ENCODE results near the gene IL1R2.
"Not testable (repeated sequence)": the region's sequence is repeated elsewhere in the genome, so short reads cannot be mapped to it uniquely, and the experiment has no call there.

The IL1R2 gene

GRCh38 chr2:102066554-102066953 is 74.8 kb downstream of the IL1R2 start:
- H3K4me3 ChIP-seq (ENCODE audit: low read depth, low read length) = no peak overlapping the region
- TF ChIP-seq, protein P1, sequence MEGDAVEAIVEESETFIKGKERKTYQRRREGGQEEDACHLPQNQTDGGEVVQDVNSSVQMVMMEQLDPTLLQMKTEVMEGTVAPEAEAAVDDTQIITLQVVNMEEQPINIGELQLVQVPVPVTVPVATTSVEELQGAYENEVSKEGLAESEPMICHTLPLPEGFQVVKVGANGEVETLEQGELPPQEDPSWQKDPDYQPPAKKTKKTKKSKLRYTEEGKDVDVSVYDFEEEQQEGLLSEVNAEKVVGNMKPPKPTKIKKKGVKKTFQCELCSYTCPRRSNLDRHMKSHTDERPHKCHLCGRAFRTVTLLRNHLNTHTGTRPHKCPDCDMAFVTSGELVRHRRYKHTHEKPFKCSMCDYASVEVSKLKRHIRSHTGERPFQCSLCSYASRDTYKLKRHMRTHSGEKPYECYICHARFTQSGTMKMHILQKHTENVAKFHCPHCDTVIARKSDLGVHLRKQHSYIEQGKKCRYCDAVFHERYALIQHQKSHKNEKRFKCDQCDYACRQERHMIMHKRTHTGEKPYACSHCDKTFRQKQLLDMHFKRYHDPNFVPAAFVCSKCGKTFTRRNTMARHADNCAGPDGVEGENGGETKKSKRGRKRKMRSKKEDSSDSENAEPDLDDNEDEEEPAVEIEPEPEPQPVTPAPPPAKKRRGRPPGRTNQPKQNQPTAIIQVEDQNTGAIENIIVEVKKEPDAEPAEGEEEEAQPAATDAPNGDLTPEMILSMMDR (IDR thresholded peaks at IDR 0.05; ENCODE audit: insufficient read depth, low read depth, low read length, missing control alignments) = no peak
- no peak for DNase-seq (ENCODE audit: low read depth)

DNA sequence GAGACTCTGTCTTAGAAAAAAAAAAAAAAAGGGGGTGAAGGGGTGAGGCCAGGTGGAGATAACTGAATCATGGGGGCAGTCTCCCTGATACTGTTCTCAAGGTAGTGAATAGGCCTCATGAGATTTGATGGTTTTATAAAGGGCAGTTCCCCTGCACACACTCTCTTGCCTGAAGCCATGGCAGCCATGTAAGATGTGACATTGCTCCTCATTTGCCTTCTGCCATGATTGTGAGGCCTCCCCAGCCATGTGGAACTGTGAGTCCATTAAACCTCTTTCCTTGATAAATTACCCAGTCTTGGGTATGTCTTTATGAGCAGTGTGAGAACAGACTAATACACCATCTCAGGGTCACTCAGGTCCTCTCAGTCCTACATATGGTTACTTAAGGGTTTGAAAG is 76.4 kb downstream of the IL1R2 start:
- not testable (repeated sequence) for DNase-seq (ENCODE audit: low read depth)

GRCh38 chr2:102069311-102069974 is 77.7 kb downstream of the IL1R2 start:
- TF ChIP-seq, protein P1 (IDR thresholded peaks at IDR 0.05; ENCODE audit: insufficient read depth, low read depth, low read length, missing control alignments) = no peak
- DNase-seq (ENCODE audit: low read depth) = no peak
- H3K4me3 ChIP-seq (ENCODE audit: low read depth, low read length) = no peak overlapping the region

More for the DNA sequence above, 76.4 kb downstream of the IL1R2 start:
- H3K4me3 ChIP-seq (ENCODE audit: low read depth, low read length) = not testable (repeated sequence)

- H3K4me3 ChIP-seq (ENCODE audit: low read depth, low read length) = no peak overlapping the region
- DNase-seq (ENCODE audit: low read depth) = no peak
- TF ChIP-seq, protein P1 (IDR thresholded peaks at IDR 0.05; ENCODE audit: insufficient read depth, low read depth, low read length, missing control alignments) = no peak
These were observed 78.4 kb downstream of the IL1R2 start for GRCh38 chr2:102070058-102070642.

DNA sequence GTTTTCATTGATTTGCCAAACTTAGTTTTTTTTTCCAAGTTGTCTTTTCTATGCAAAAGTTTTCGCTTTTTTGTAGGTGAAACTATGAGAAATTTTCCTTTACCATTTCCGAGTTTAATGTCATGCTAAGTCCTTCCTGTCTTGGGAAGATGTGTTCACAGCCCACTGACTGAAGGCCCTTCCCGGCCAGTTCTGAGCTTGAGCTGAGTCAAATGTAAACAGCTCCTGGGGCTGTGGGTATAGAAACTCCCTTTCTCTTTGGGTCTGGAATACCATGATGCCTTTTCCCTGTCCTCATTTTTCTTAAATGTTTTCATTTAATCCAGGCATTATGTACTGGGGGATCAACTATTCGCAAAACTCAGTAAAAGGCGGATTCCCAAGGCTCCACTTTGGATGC is 81.0 kb downstream of the IL1R2 start:
- no peak overlapping the region for H3K4me3 ChIP-seq (ENCODE audit: low read depth, low read length)
- TF ChIP-seq, protein P1 (IDR thresholded peaks at IDR 0.05; ENCODE audit: insufficient read depth, low read depth, low read length, missing control alignments) = no peak
- DNase-seq (ENCODE audit: low read depth) = no peak

DNA sequence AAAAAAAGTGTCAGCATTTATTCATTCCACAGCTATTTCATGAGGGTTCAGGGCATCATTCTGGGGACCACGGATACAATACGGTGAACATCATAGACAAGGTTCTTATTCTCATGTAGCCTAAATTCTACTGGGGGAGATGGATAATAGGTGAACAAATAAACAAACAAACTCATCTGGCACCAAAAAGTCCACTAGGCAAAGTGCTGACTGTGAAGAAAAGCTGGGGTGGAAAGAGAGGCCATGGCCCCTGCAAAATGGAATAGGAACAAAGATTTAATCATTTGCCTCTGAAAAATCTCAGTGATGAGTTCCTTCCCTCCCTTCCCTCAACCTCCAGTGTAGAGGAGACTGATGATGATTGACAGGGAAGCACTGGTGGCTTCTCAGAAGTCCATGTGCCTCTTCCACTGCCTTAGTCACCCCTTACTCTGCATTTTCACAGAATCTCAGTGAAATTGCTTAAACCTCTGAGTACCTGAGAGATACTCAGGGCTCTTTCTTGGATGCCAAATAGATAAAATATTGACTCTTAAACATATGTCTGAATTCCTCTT is 81.5 kb downstream of the IL1R2 start:
- H3K4me3 ChIP-seq (ENCODE audit: low read depth, low read length) = no peak overlapping the region
- DNase-seq (ENCODE audit: low read depth) = no peak
- TF ChIP-seq, protein P1 (IDR thresholded peaks at IDR 0.05; ENCODE audit: insufficient read depth, low read depth, low read length, missing control alignments) = no peak

- no peak overlapping the region for H3K4me3 ChIP-seq (ENCODE audit: low read depth, low read length)
- DNase-seq (ENCODE audit: low read depth) = no peak
- TF ChIP-seq, protein P1 (IDR thresholded peaks at IDR 0.05; ENCODE audit: insufficient read depth, low read depth, low read length, missing control alignments) = no peak
These were observed 82.5 kb downstream of the IL1R2 start for GRCh38 chr2:102074152-102074783.

Data from GM12865 (cell line).